ENCODE data around the gene BIRC2.

DNA sequence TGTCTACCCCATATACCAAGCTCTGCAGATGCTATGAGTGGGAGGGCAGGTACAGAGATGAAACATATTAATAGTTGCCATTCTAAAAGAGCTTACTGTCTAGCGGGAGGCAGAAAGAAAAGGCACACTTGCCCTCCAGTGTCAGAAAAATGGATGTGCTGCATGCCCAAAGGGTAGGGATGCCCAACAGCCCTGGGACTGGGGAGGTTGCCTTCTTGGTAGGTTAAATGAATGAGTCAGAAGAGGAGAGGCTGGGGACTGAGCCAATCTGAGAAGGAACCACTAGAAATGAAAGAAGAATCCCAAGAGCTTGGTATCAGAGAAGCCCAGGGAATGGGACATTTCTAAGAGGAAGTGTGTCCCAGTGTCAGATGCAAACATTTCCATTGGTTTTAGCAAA is 28.5 kb upstream of the BIRC2 start:
- TF ChIP-seq, protein P1, sequence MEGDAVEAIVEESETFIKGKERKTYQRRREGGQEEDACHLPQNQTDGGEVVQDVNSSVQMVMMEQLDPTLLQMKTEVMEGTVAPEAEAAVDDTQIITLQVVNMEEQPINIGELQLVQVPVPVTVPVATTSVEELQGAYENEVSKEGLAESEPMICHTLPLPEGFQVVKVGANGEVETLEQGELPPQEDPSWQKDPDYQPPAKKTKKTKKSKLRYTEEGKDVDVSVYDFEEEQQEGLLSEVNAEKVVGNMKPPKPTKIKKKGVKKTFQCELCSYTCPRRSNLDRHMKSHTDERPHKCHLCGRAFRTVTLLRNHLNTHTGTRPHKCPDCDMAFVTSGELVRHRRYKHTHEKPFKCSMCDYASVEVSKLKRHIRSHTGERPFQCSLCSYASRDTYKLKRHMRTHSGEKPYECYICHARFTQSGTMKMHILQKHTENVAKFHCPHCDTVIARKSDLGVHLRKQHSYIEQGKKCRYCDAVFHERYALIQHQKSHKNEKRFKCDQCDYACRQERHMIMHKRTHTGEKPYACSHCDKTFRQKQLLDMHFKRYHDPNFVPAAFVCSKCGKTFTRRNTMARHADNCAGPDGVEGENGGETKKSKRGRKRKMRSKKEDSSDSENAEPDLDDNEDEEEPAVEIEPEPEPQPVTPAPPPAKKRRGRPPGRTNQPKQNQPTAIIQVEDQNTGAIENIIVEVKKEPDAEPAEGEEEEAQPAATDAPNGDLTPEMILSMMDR (IDR thresholded peaks at IDR 0.05), result no peak
- no peak for TF ChIP-seq POLR2A (IDR thresholded peaks at IDR 0.05)
